H9 (cell line): Measurements from ENCODE around the gene FOXN1. TPM values are rescaled to one million over a fixed set of nuclear protein-coding genes. Genes with fewer than 3 reads are reported as not detected.

ENCODE experiments used
- DNase-seq: peaks from one replicate; pipeline ENCODE4 v3.0.0-alpha.2; 2017
- H2AFZ ChIP-seq: one replicate; pipeline ENCODE4 v1.6.1; 2013; ENCODE audit warnings: mild to moderate bottlenecking, low read length, control low read depth, moderate library complexity
- H2AK5ac ChIP-seq: 2 replicates; pipeline ENCODE4 v1.6.1; 2013; ENCODE audit warnings: low read length, control low read depth, mixed read lengths; ENCODE audit not compliant: insufficient read length
- H2BK120ac ChIP-seq: one replicate; pipeline ENCODE4 v1.6.1; 2013; ENCODE audit warnings: low read depth, mild to moderate bottlenecking, low read length, control low read depth, inconsistent platforms; ENCODE audit not compliant: poor library complexity, severe bottlenecking
- H2BK12ac ChIP-seq: 2 replicates; pipeline ENCODE4 v1.6.1; 2013; ENCODE audit warnings: low read length, control low read depth, mixed read lengths, low read depth; ENCODE audit not compliant: insufficient read length
- H2BK15ac ChIP-seq: 2 replicates; pipeline ENCODE4 v1.6.1; 2013; ENCODE audit warnings: low read depth, low read length, control low read depth
- H2BK20ac ChIP-seq: one replicate; pipeline ENCODE4 v1.6.1; 2013; ENCODE audit warnings: low read depth, mild to moderate bottlenecking, low read length, control low read depth, inconsistent platforms; ENCODE audit not compliant: poor library complexity, severe bottlenecking
- H2BK5ac ChIP-seq: 2 replicates; pipeline ENCODE4 v1.6.1; 2013; ENCODE audit warnings: low read length, control low read depth, mixed read lengths; ENCODE audit not compliant: insufficient read length
- H3K14ac ChIP-seq: 2 replicates; pipeline ENCODE4 v1.6.1; 2013; ENCODE audit warnings: low read length, control low read depth; ENCODE audit not compliant: insufficient read depth
- H3K18ac ChIP-seq: 2 replicates; pipeline ENCODE4 v1.6.1; 2013; ENCODE audit warnings: low read depth, mild to moderate bottlenecking, mixed read lengths, low read length, control low read depth; ENCODE audit not compliant: insufficient read length
- H3K23ac ChIP-seq: 2 replicates; pipeline ENCODE4 v1.6.1; 2013; ENCODE audit warnings: low read length, control low read depth, mixed read lengths, low read depth; ENCODE audit not compliant: insufficient read length
- H3K23me2 ChIP-seq: 2 replicates; pipeline ENCODE4 v1.6.1; 2013; ENCODE audit warnings: low read depth, mild to moderate bottlenecking, mixed read lengths, low read length, control low read depth; ENCODE audit not compliant: insufficient read length, poor library complexity, severe bottlenecking
- H3K27ac ChIP-seq: 2 replicates; pipeline ENCODE4 v1.5.1; 2013; ENCODE audit warnings: low read length, control low read depth, mixed read lengths, low read depth; ENCODE audit not compliant: insufficient read length
- H3K27me3 ChIP-seq: 2 replicates; pipeline ENCODE4 v1.6.1; 2013; ENCODE audit warnings: low read length, control low read depth, inconsistent platforms; ENCODE audit not compliant: insufficient read depth
- H3K4ac ChIP-seq: 2 replicates; pipeline ENCODE4 v1.6.1; 2013; ENCODE audit warnings: low read depth, mild to moderate bottlenecking, control low read depth, inconsistent platforms, low read length, moderate library complexity
- H3K4me1 ChIP-seq: 2 replicates; pipeline ENCODE4 v1.6.1; 2013; ENCODE audit warnings: low read length, control low read depth, inconsistent platforms; ENCODE audit not compliant: insufficient read depth
- H3K4me2 ChIP-seq: 2 replicates; pipeline ENCODE4 v1.6.1; 2013; ENCODE audit warnings: low read length, control low read depth, mixed read lengths; ENCODE audit not compliant: insufficient read length, insufficient read depth
- H3K56ac ChIP-seq: 2 replicates; pipeline ENCODE4 v1.6.1; 2013; ENCODE audit warnings: low read depth, mild to moderate bottlenecking, mixed read lengths, low read length, control low read depth; ENCODE audit not compliant: insufficient read length
- H3K79me1 ChIP-seq: 2 replicates; pipeline ENCODE4 v1.6.1; 2013; ENCODE audit warnings: low read depth, mild to moderate bottlenecking, moderate library complexity, low read length, control low read depth, inconsistent platforms; ENCODE audit not compliant: insufficient read depth, poor library complexity, severe bottlenecking
- H3K79me2 ChIP-seq: 2 replicates; pipeline ENCODE4 v1.6.1; 2013; ENCODE audit warnings: low read length, control low read depth, inconsistent platforms; ENCODE audit not compliant: insufficient read depth
- H3K9ac ChIP-seq: 2 replicates; pipeline ENCODE4 v1.6.1; 2013; ENCODE audit warnings: low read length, control low read depth, mixed read lengths; ENCODE audit not compliant: insufficient read length; ENCODE audit errors: extremely low read depth
- H3K9me3 ChIP-seq: one replicate; pipeline ENCODE4 v1.6.1; 2013; ENCODE audit warnings: low read depth, low read length, inconsistent platforms; ENCODE audit not compliant: control insufficient read depth
- H3T11ph ChIP-seq: one replicate; pipeline ENCODE4 v1.6.1; 2013; ENCODE audit warnings: mild to moderate bottlenecking, low read length, control low read depth, inconsistent platforms
- H4K20me1 ChIP-seq: one replicate; pipeline ENCODE4 v1.6.1; 2013; ENCODE audit not compliant: control insufficient read depth, insufficient read length, insufficient read depth
- H4K5ac ChIP-seq: 2 replicates; pipeline ENCODE4 v1.6.1; 2013; ENCODE audit warnings: low read depth, mild to moderate bottlenecking, mixed read lengths, low read length, control low read depth; ENCODE audit not compliant: insufficient read length
- H4K8ac ChIP-seq: replicated peaks from 2 replicates; pipeline ENCODE4 v1.6.1; 2013; ENCODE audit warnings: low read length, control low read depth, mixed read lengths, low read depth; ENCODE audit not compliant: insufficient read length
- H4K91ac ChIP-seq: 2 replicates; pipeline ENCODE4 v1.6.1; 2013; ENCODE audit warnings: low read depth, mild to moderate bottlenecking, moderate library complexity, mixed read lengths, low read length, control low read depth; ENCODE audit not compliant: insufficient read length
- H3K27ac Mint-ChIP-seq, 3 experiments: 2 replicates in 2 of 3; 3 replicates in 1 of 3; pipeline ENCODE4 v1.8.0; 2020 to 2021; ENCODE audit warnings: mixed read lengths in 3 of 3, mild to moderate bottlenecking in 1 of 3, moderate library complexity in 1 of 3
- H3K27me3 Mint-ChIP-seq: 2 replicates; pipeline ENCODE4 v1.8.0; 2021; ENCODE audit warnings: low read depth, mild to moderate bottlenecking, moderate library complexity, mixed read lengths
- H3K36me3 Mint-ChIP-seq, 3 experiments: 2 replicates in 2 of 3; 3 replicates in 1 of 3; pipeline ENCODE4 v1.8.0; 2020 to 2021; ENCODE audit warnings: low read depth in 3 of 3, mixed read lengths in 3 of 3; ENCODE audit not compliant: insufficient read depth in 1 of 3
- H3K4me1 Mint-ChIP-seq, 2 experiments: 2 replicates each; pipeline ENCODE4 v1.8.0; 2020; ENCODE audit warnings: mixed read lengths in 2 of 2
- H3K4me3 Mint-ChIP-seq, 2 experiments: 2 replicates in 1 of 2; 3 replicates in 1 of 2; pipeline ENCODE4 v1.8.0; 2020 to 2021; ENCODE audit warnings: mild to moderate bottlenecking in 2 of 2, mixed read lengths in 2 of 2, moderate library complexity in 1 of 2
- H3K9me3 Mint-ChIP-seq, 2 experiments: 2 replicates in 1 of 2; 3 replicates in 1 of 2; pipeline ENCODE4 v1.8.0; 2020; ENCODE audit warnings: mild to moderate bottlenecking in 2 of 2, mixed read lengths in 2 of 2, moderate library complexity in 1 of 2
- CTCF ChIP-seq: fragments of 200-600 bp; sonication (generic); conservative IDR thresholded peaks from 3 replicates; pipeline ENCODE4 v1.8.0; 2021; ENCODE audit warnings: antibody characterized with exemption, mild to moderate bottlenecking
- WGBS: extraction: QIAGEN DNeasy Blood & Tissue Kit; methylation state at CpG from one replicate; pipeline ENCODE4 v1.1.7; 2013; ENCODE audit warnings: missing lambda C conversion rate, low lambda C conversion rate, mixed read lengths; ENCODE audit not compliant: insufficient read length; ENCODE audit errors: extremely low coverage; 5-methylcytosine and 5-hydroxymethylcytosine counted together
- total RNA-seq: library from RNA; stranded (reverse); gene quantifications from 2 replicates; pipeline ENCODE4 v1.2.1, GENCODE V29; 2021

Gene FOXN1
- total RNA-seq, 1 experiment from 2014 or later, result not detected

DNA sequence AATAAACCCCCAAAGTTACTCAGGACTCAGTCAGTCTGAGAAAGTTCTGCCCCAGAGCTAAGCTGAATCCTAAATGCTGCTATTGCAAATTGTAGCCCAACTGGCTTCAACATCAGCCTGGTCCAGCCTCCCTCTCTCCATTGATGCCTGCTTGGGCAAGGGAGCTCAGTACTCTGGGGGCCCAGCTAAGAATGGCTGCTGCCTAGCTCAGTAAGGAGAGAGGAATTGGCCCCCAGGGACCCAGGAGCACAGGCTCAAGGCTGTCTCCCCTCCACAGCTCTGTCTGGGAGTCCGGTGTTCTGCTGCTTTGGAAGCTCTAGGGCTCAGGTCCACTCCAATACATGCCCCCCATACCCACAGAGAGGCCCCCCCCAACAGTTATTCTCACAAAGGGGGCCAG lies 44.7 kb downstream of the FOXN1 start:
- H3K27me3 ChIP-seq, result no peaks in the 10 kb centered on the region
- no peak overlapping the region for H3K27ac ChIP-seq
- H3K9me3 ChIP-seq, result no peaks in the 10 kb centered on the region
- no peaks in the 10 kb centered on the region; the same call in 1 of the 2 replicates for H3K79me2 ChIP-seq
- H3K36me3 Mint-ChIP-seq, result peaks cover 9 to 25% (median 23%) of the 10 kb centered on the region in 3 experiments; a peak in 6 of 7 replicates
- H3K18ac ChIP-seq, result no peak overlapping the region
- no peak overlapping the region for H3K4ac ChIP-seq
- H4K20me1 ChIP-seq, result no peaks in the 10 kb centered on the region
- WGBS, result no CpG with 5 or more reads among the region's 1 CpG
- H3K9ac ChIP-seq, result no peak overlapping the region
- peaks cover 5% of the 10 kb centered on the region for H3K23me2 ChIP-seq
- no peak overlapping the region for H3K4me2 ChIP-seq
- no peak overlapping the region for H2BK5ac ChIP-seq
- no peak overlapping the region for H3K56ac ChIP-seq
- H2AFZ ChIP-seq, result no peak overlapping the region
- H4K91ac ChIP-seq, result no peak overlapping the region
- H3K4me1 Mint-ChIP-seq, result peaks cover 22 to 49% of the 10 kb centered on the region in 2 experiments
- no peak overlapping the region for H3T11ph ChIP-seq
- peak overlapping the region; percentile 86 to 94; a peak in 4 of 5 replicates for H3K4me3 Mint-ChIP-seq
- H3K23ac ChIP-seq, result no peak overlapping the region
- no peaks in the 10 kb centered on the region for H3K4me1 ChIP-seq
- H3K27ac Mint-ChIP-seq, result no peak overlapping the region
- H3K27me3 Mint-ChIP-seq, result peaks cover 4% of the 10 kb centered on the region
- no peak overlapping the region for H4K8ac ChIP-seq
- H3K9me3 Mint-ChIP-seq, result no peaks in the 10 kb centered on the region
- H3K14ac ChIP-seq, result no peak overlapping the region
- no peak overlapping the region for H2BK120ac ChIP-seq
- no peak for TF ChIP-seq CTCF
- no peak overlapping the region for H4K5ac ChIP-seq
- H2AK5ac ChIP-seq, result no peak overlapping the region
- H3K79me1 ChIP-seq, result no peaks in the 10 kb centered on the region
- DNase-seq, result no peak
- no peak overlapping the region for H2BK12ac ChIP-seq
- H2BK20ac ChIP-seq, result no peak overlapping the region
- no peak overlapping the region for H2BK15ac ChIP-seq
